Osteoblast (primary cell): Measurements from ENCODE around the gene RPA3. TPM values are rescaled to one million over a fixed set of nuclear protein-coding genes. Genes with fewer than 3 reads are reported as not detected.

Experiments
- DNase-seq: peaks from one replicate; pipeline ENCODE4 v3.0.0; 2011; ENCODE audit warnings: low spot score, mixed read lengths; ENCODE audit not compliant: insufficient read length; ENCODE audit errors: missing footprints
- H2AFZ ChIP-seq: 2 replicates; pipeline ENCODE4 v1.6.0; 2011; ENCODE audit warnings: mild to moderate bottlenecking, low read length
- H3K27ac ChIP-seq: 2 replicates; pipeline ENCODE4 v1.5.1; 2011; ENCODE audit warnings: mild to moderate bottlenecking, low read depth, low read length, moderate library complexity
- H3K27me3 ChIP-seq: 2 replicates; pipeline ENCODE4 v1.6.0; 2012; ENCODE audit warnings: mild to moderate bottlenecking, control low read depth, inconsistent platforms, low read length, moderate library complexity; ENCODE audit not compliant: insufficient read depth
- H3K36me3 ChIP-seq: 2 replicates; pipeline ENCODE4 v1.5.1; 2011; ENCODE audit warnings: mild to moderate bottlenecking, low read length, control low read depth, moderate library complexity; ENCODE audit not compliant: insufficient read depth
- H3K4me1 ChIP-seq: 2 replicates; pipeline ENCODE4 v1.5.1; 2011; ENCODE audit warnings: mild to moderate bottlenecking, low read length, control low read depth, moderate library complexity; ENCODE audit not compliant: insufficient read depth
- H3K4me2 ChIP-seq: 2 replicates; pipeline ENCODE4 v1.6.0; 2011; ENCODE audit warnings: mild to moderate bottlenecking, low read length; ENCODE audit not compliant: insufficient read depth
- H3K4me3 ChIP-seq: fragments of 200-600 bp; sonication (generic); 3 replicates; pipeline ENCODE4 v1.5.1; 2012; ENCODE audit warnings: mild to moderate bottlenecking, low read length, inconsistent platforms; ENCODE audit not compliant: insufficient read depth
- H3K79me2 ChIP-seq: 2 replicates; pipeline ENCODE4 v1.6.0; 2012; ENCODE audit warnings: mild to moderate bottlenecking, low read length, control low read depth, inconsistent platforms; ENCODE audit not compliant: insufficient read depth
- H3K9me3 ChIP-seq: 2 replicates; pipeline ENCODE4 v1.5.1; 2011; ENCODE audit warnings: low read depth, low read length, control low read depth
- H4K20me1 ChIP-seq: 2 replicates; pipeline ENCODE4 v1.6.0; 2012; ENCODE audit warnings: mild to moderate bottlenecking, low read length, control low read depth; ENCODE audit not compliant: insufficient read depth
- total RNA-seq: library from RNA; depleted of rRNA; stranded (reverse); fragments of >200 nt; gene quantifications from 2 replicates; pipeline ENCODE4 v1.2.3, GENCODE V29; 2012
- TF ChIP-seq, protein P1 (sequence below): IDR thresholded peaks from 2 replicates; pipeline ENCODE4 v1.5.1; 2011; ENCODE audit warnings: mild to moderate bottlenecking, low read depth, low read length, moderate library complexity; ENCODE audit errors: extremely low read depth

Gene RPA3
- total RNA-seq, 1 donor, result 16.6 TPM

DNA sequence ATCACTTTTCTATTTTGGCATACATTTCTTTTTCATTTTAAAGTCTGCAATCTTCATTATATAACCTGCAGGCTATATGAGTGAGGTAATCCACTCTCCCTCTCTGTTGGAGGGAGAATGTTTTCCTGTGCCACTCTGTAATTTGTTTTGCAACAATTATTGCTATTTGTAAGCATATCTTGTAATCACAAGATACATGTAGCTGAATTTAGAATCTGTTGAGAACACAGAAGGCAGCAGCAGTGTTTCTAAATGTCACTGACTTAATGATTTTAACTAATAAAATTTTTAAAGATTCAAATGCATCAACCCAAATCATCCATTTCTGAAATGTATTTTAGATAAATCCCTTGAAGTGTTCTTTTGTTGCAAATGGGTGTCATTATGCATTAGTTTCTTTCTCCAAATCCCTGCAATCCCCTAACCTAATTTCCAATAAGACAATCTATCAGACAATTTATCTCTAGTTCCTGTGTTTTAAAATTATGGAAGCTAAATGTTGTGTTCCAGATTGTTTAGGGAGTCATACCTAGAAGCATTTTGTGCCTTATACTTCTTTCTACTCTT, 97.7 kb downstream of the RPA3 start:
- no peak overlapping the region for H3K4me3 ChIP-seq
- H3K27ac ChIP-seq, result no peak overlapping the region
- no peaks in the 10 kb centered on the region for H3K27me3 ChIP-seq
- H4K20me1 ChIP-seq, result no peaks in the 10 kb centered on the region
- TF ChIP-seq, protein P1, sequence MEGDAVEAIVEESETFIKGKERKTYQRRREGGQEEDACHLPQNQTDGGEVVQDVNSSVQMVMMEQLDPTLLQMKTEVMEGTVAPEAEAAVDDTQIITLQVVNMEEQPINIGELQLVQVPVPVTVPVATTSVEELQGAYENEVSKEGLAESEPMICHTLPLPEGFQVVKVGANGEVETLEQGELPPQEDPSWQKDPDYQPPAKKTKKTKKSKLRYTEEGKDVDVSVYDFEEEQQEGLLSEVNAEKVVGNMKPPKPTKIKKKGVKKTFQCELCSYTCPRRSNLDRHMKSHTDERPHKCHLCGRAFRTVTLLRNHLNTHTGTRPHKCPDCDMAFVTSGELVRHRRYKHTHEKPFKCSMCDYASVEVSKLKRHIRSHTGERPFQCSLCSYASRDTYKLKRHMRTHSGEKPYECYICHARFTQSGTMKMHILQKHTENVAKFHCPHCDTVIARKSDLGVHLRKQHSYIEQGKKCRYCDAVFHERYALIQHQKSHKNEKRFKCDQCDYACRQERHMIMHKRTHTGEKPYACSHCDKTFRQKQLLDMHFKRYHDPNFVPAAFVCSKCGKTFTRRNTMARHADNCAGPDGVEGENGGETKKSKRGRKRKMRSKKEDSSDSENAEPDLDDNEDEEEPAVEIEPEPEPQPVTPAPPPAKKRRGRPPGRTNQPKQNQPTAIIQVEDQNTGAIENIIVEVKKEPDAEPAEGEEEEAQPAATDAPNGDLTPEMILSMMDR, result no peak
- H3K79me2 ChIP-seq, result no peaks in the 10 kb centered on the region
- no peaks in the 10 kb centered on the region for H3K36me3 ChIP-seq
- H3K4me2 ChIP-seq, result no peak overlapping the region
- no peak for DNase-seq
- H2AFZ ChIP-seq, result no peak overlapping the region
- no peaks in the 10 kb centered on the region for H3K9me3 ChIP-seq
- no peaks in the 10 kb centered on the region for H3K4me1 ChIP-seq

DNA sequence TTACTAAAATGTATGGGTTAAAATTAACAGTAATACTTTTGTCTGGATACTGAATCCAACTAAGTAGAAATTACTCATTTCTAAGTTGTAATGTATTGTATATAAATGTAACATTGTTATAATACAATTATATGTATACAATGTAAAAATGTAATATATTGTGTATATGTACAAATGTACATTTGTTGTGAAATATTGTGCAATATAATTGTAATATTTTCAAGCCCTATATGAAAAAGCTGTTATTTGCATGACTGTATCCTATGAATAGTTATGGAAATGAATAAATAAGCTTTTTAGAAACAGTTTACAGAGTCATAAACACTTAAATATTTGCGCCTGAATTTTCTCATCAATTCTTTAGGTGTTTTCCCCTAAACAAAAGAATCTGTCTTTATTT, 98.2 kb downstream of the RPA3 start:
- Histone ChIP-seq H3K36me3 (no peaks in the 10 kb centered on the region), H3K27ac (no peak overlapping the region), H2AFZ (no peak overlapping the region), H3K27me3 (no peaks in the 10 kb centered on the region), H3K9me3 (no peaks in the 10 kb centered on the region), H3K79me2 (no peaks in the 10 kb centered on the region), H4K20me1 (no peaks in the 10 kb centered on the region), H3K4me2 (no peak overlapping the region), H3K4me1 (no peaks in the 10 kb centered on the region), H3K4me3 (no peak overlapping the region)
- DNase-seq, result no peak
- TF ChIP-seq, protein P1, result no peak

DNA sequence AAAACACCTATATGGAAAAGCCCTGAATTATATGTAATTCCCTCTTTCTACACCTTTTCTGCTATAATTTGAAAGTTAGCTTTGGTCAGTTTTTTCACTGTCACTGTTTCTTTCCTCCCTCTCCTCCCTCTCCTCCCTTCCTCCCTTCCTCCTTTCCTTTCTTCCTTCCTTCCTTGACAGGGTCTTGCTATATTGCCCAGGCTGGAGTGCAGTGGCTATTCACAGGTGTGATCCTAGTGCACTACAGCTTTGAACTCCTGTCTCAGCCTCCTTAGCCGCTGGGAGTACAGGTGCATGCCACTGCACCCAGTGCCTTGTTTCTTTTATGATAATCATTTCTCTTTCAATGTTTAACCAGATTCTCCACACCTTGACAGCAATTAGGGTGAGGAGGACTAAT, 100.0 kb downstream of the RPA3 start:
- TF ChIP-seq, protein P1, result no peak
- no peak overlapping the region for H3K4me2 ChIP-seq
- no peaks in the 10 kb centered on the region for H4K20me1 ChIP-seq
- DNase-seq, result no peak
- no peak overlapping the region for H2AFZ ChIP-seq
- H3K9me3 ChIP-seq, result no peaks in the 10 kb centered on the region
- no peaks in the 10 kb centered on the region for H3K79me2 ChIP-seq
- H3K36me3 ChIP-seq, result no peaks in the 10 kb centered on the region
- H3K4me1 ChIP-seq, result no peaks in the 10 kb centered on the region
- no peak overlapping the region for H3K27ac ChIP-seq
- no peaks in the 10 kb centered on the region for H3K27me3 ChIP-seq
- H3K4me3 ChIP-seq, result no peak overlapping the region

DNA sequence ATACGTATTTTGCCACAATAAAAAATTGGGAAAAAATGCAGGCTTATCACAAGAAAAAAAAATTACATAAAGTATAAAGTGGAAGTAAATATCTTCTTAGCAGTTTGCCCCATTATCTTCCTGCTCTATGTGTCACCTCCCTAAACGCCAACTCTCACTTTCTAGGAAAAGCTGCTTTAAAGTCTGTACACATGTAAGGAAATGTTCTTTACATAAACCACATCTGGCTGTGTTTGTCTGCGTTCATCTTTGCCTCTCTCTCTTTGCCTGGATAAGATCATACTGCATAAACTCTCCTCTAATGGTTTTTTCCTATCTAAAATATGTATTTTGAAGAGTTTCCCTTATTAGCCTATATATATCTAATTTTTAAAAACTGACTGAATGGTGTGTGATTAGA, 100.9 kb downstream of the RPA3 start:
- H2AFZ ChIP-seq, result no peak overlapping the region
- no peak for DNase-seq
- no peaks in the 10 kb centered on the region for H3K27me3 ChIP-seq
- no peak overlapping the region for H3K4me2 ChIP-seq
- H4K20me1 ChIP-seq, result no peaks in the 10 kb centered on the region
- H3K4me1 ChIP-seq, result no peaks in the 10 kb centered on the region
- H3K79me2 ChIP-seq, result no peaks in the 10 kb centered on the region
- TF ChIP-seq, protein P1, result no peak
- no peak overlapping the region for H3K4me3 ChIP-seq
- no peaks in the 10 kb centered on the region for H3K9me3 ChIP-seq
- no peak overlapping the region for H3K27ac ChIP-seq
- H3K36me3 ChIP-seq, result no peaks in the 10 kb centered on the region
